ENCODE measurements around the gene PRKAR1B.

PRKAR1B gene

GRCh38 chr7:610531-611280 is 116.4 kb downstream of the PRKAR1B start:
- no peaks in the 10 kb centered on the region for H3K27me3 ChIP-seq (ENCODE audit: insufficient read depth, poor library complexity, severe bottlenecking)
- peaks cover 10% of the 10 kb centered on the region for H3K4me1 ChIP-seq (ENCODE audit: insufficient read depth, poor library complexity, severe bottlenecking)
- no peak overlapping the region for H3K4me3 ChIP-seq (ENCODE audit: severe bottlenecking)
- no peaks in the 10 kb centered on the region for H3K9me3 ChIP-seq (ENCODE audit: severe bottlenecking)
- H3K27ac ChIP-seq (ENCODE audit: poor library complexity, severe bottlenecking) = no peak overlapping the region
- ATAC-seq (ENCODE audit: low read depth) = no peak
- no peak for DNase-seq (ENCODE audit: low spot score)
- no peak for TF ChIP-seq CTCF (IDR thresholded peaks at IDR 0.05; ENCODE audit: poor library complexity, severe bottlenecking)
- no peaks in the 10 kb centered on the region for H3K36me3 ChIP-seq (ENCODE audit: low read depth)

- H3K4me1 ChIP-seq (ENCODE audit: insufficient read depth, poor library complexity, severe bottlenecking) = peaks cover 10% of the 10 kb centered on the region
- H3K27ac ChIP-seq (ENCODE audit: poor library complexity, severe bottlenecking) = no peak overlapping the region
- H3K27me3 ChIP-seq (ENCODE audit: insufficient read depth, poor library complexity, severe bottlenecking) = no peaks in the 10 kb centered on the region
- no peaks in the 10 kb centered on the region for H3K36me3 ChIP-seq (ENCODE audit: low read depth)
- ATAC-seq (ENCODE audit: low read depth) (no peak), DNase-seq (ENCODE audit: low spot score) (no peak)
- no peaks in the 10 kb centered on the region for H3K9me3 ChIP-seq (ENCODE audit: severe bottlenecking)
- TF ChIP-seq CTCF (IDR thresholded peaks at IDR 0.05; ENCODE audit: poor library complexity, severe bottlenecking) = no peak
- H3K4me3 ChIP-seq (ENCODE audit: severe bottlenecking) = no peak overlapping the region
These were observed 116.9 kb downstream of the PRKAR1B start for GRCh38 chr7:610141-610530.

GRCh38 chr7:609365-609764 is 117.7 kb downstream of the PRKAR1B start:
- H3K27ac ChIP-seq (ENCODE audit: poor library complexity, severe bottlenecking) = no peak overlapping the region
- no peak for ATAC-seq (ENCODE audit: low read depth)
- DNase-seq (ENCODE audit: low spot score) = no peak
- no peak overlapping the region for H3K4me3 ChIP-seq (ENCODE audit: severe bottlenecking)
- H3K4me1 ChIP-seq (ENCODE audit: insufficient read depth, poor library complexity, severe bottlenecking) = peaks cover 11% of the 10 kb centered on the region
- no peak for TF ChIP-seq CTCF (IDR thresholded peaks at IDR 0.05; ENCODE audit: poor library complexity, severe bottlenecking)
- H3K36me3 ChIP-seq (ENCODE audit: low read depth) = no peaks in the 10 kb centered on the region
- H3K9me3 ChIP-seq (ENCODE audit: severe bottlenecking) = no peaks in the 10 kb centered on the region
- no peaks in the 10 kb centered on the region for H3K27me3 ChIP-seq (ENCODE audit: insufficient read depth, poor library complexity, severe bottlenecking)

DNA sequence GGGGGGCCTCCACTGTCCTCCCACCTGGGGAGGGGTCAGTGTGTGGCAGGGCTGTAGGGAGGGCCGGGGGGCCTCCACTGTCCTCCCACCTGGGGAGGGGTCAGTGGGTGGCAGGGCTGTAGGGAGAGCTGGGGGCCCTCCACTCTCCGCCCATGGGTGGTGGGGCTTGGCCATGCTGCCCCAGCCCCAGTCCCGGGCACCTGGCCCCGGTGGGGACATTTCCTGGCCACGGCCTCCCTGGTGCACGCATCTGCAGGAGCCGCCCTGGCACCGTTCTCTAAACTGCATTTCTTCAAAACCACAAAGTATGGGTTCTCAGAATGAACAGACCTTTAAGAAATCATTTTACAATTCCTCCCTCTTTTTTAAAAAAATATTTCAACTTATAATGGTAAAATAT is 118.1 kb downstream of the PRKAR1B start:
- no peak overlapping the region for H3K27ac ChIP-seq (ENCODE audit: poor library complexity, severe bottlenecking)
- TF ChIP-seq CTCF (IDR thresholded peaks at IDR 0.05; ENCODE audit: poor library complexity, severe bottlenecking) = no peak
- no peaks in the 10 kb centered on the region for H3K36me3 ChIP-seq (ENCODE audit: low read depth)
- H3K4me1 ChIP-seq (ENCODE audit: insufficient read depth, poor library complexity, severe bottlenecking) = peaks cover 14% of the 10 kb centered on the region
- DNase-seq (ENCODE audit: low spot score) (no peak), ATAC-seq (ENCODE audit: low read depth) (no peak)
- H3K27me3 ChIP-seq (ENCODE audit: insufficient read depth, poor library complexity, severe bottlenecking) = no peaks in the 10 kb centered on the region
- H3K4me3 ChIP-seq (ENCODE audit: severe bottlenecking) = no peak overlapping the region
- no peaks in the 10 kb centered on the region for H3K9me3 ChIP-seq (ENCODE audit: severe bottlenecking)

- Histone ChIP-seq H3K36me3 (ENCODE audit: low read depth) (no peaks in the 10 kb centered on the region), H3K4me3 (ENCODE audit: severe bottlenecking) (no peak overlapping the region), H3K9me3 (ENCODE audit: severe bottlenecking) (no peaks in the 10 kb centered on the region), H3K27ac (ENCODE audit: poor library complexity, severe bottlenecking) (no peak overlapping the region), H3K4me1 (ENCODE audit: insufficient read depth, poor library complexity, severe bottlenecking) (peaks cover 9% of the 10 kb centered on the region), H3K27me3 (ENCODE audit: insufficient read depth, poor library complexity, severe bottlenecking) (no peaks in the 10 kb centered on the region)
- DNase-seq (ENCODE audit: low spot score) (no peak), ATAC-seq (ENCODE audit: low read depth) (no peak)
- TF ChIP-seq CTCF (IDR thresholded peaks at IDR 0.05; ENCODE audit: poor library complexity, severe bottlenecking) = no peak
These were observed 118.7 kb downstream of the PRKAR1B start for GRCh38 chr7:608361-608760.

Data from RWPE2 (cell line).